T-cell (primary cell): ENCODE results near the gene FLT1. TPM values are rescaled to one million over a fixed set of nuclear protein-coding genes. Genes with fewer than 3 reads are reported as not detected.
A peak's percentile ranks its signal among the peaks of the same experiment; 100 is the strongest.

Source experiments
- ATAC-seq, 4 experiments: fragments of 200-7000 bp in 3 of 4; fragments of 150-1000 bp in 1 of 4; cut with Tn5 transposase; replicated peaks in 1 of 4; 1 replicate in 3 of 4; 2 replicates in 1 of 4; pipeline ENCODE4 v1.10.0; 2021; ENCODE audit warnings: moderate library complexity in 3 of 4, mild to moderate bottlenecking in 2 of 4, moderate number of reproducible peaks in 1 of 4
- CTCF ChIA-PET, 2 donors: fragments of 300-600 bp; sonication (Branson Sonifier 250); formaldehyde crosslinking; loops; one replicate each; lab custom pipeline; 2022; ENCODE audit warnings: antibody characterized with exemption in 2 of 2; lab: Charles Lee
- POLR2A ChIA-PET, 2 donors: fragments of 300-600 bp; sonication (Branson Sonifier 250); formaldehyde crosslinking; loops; one replicate each; lab custom pipeline; 2022; ENCODE audit warnings: antibody characterized with exemption in 2 of 2; lab: Charles Lee
- DNase-seq, 35 experiments: peaks; one replicate each; pipeline versions ENCODE4 v3.0.0 to v3.0.0-alpha.2; 2013 to 2023
- H3K27ac ChIP-seq: one replicate; pipeline ENCODE4 v1.5.1; 2013; ENCODE audit warnings: low read length
- H3K27me3 ChIP-seq, 2 experiments: replicated peaks in 1 of 2; 1 replicate in 1 of 2; 2 replicates in 1 of 2; pipeline versions ENCODE4 v1.6.1 to v1.7.0; 2013; ENCODE audit warnings: low read length in 1 of 2, mixed read lengths in 1 of 2; ENCODE audit not compliant: control insufficient read depth in 2 of 2, insufficient read depth in 2 of 2; ENCODE audit errors: extremely low read depth in 1 of 2
- H3K36me3 ChIP-seq, 2 donors: 1 replicate in 1 of 2; 2 replicates in 1 of 2; pipeline versions ENCODE4 v1.6.1 to v1.7.0; 2013; ENCODE audit warnings: low read length in 1 of 2; ENCODE audit not compliant: control insufficient read depth in 2 of 2, insufficient read depth in 1 of 2; ENCODE audit errors: extremely low read depth in 1 of 2
- H3K4me1 ChIP-seq, 2 experiments: 1 replicate in 1 of 2; 2 replicates in 1 of 2; pipeline versions ENCODE4 v1.6.1 to v1.7.0; 2013; ENCODE audit warnings: low read length in 2 of 2, mixed read lengths in 1 of 2; ENCODE audit not compliant: insufficient read depth in 2 of 2, control insufficient read depth in 1 of 2; ENCODE audit errors: extremely low read depth in 1 of 2
- H3K4me3 ChIP-seq, 2 donors: 1 replicate in 1 of 2; 2 replicates in 1 of 2; pipeline versions ENCODE4 v1.5.1 to v1.7.0; 2013; ENCODE audit warnings: mild to moderate bottlenecking in 2 of 2, low read length in 1 of 2, moderate library complexity in 1 of 2; ENCODE audit not compliant: control insufficient read depth in 1 of 2; ENCODE audit errors: extremely low read depth in 1 of 2
- H3K9me3 ChIP-seq: 2 replicates; pipeline ENCODE4 v1.7.0; 2013
- H3K27ac Mint-ChIP-seq, 2 donors: one replicate each; pipeline ENCODE4 v1.8.0; 2020 to 2021; ENCODE audit warnings: mild to moderate bottlenecking in 2 of 2, mixed read lengths in 2 of 2
- H3K27me3 Mint-ChIP-seq, 2 donors: one replicate each; pipeline ENCODE4 v1.8.0; 2021 to 2022; ENCODE audit warnings: mixed read lengths in 2 of 2
- H3K36me3 Mint-ChIP-seq: one replicate; pipeline ENCODE4 v1.8.0; 2021; ENCODE audit warnings: mixed read lengths
- H3K4me1 Mint-ChIP-seq, 3 donors: one replicate each; pipeline ENCODE4 v1.8.0; 2020 to 2022; ENCODE audit warnings: mixed read lengths in 3 of 3, mild to moderate bottlenecking in 1 of 3
- H3K4me3 Mint-ChIP-seq, 3 donors: one replicate each; pipeline ENCODE4 v1.8.0; 2020 to 2022; ENCODE audit warnings: mild to moderate bottlenecking in 3 of 3, mixed read lengths in 3 of 3, moderate library complexity in 3 of 3
- H3K9me3 Mint-ChIP-seq, 3 donors: one replicate each; pipeline ENCODE4 v1.8.0; 2020 to 2022; ENCODE audit warnings: mixed read lengths in 3 of 3
- WGBS: methylation state at CpG from one replicate; pipeline ENCODE4 v1.1.5; 2013; ENCODE audit warnings: missing lambda C conversion rate; ENCODE audit not compliant: insufficient coverage; 5-methylcytosine and 5-hydroxymethylcytosine counted together
- total RNA-seq, 35 experiments: library from RNA in 6 of 35; stranded (reverse) in 6 of 35; fragments of 120-200 nt in 1 of 35; gene quantifications; one replicate each; pipeline versions ENCODE4 v1.2.1 to v1.2.4 and lab custom pipeline; 2013 to 2026

Gene FLT1
- total RNA-seq, 5 donors from 2014 or later (not counting 1 experiment from before 2014, with no cell fraction given): 0.56 to 2.9 (median 1.6) TPM

GRCh38 chr13:28533441-28534166 is 38.7 kb upstream of the FLT1 start:
- H3K4me1 ChIP-seq: peaks cover 0 to 17% of the 10 kb centered on the region in 2 experiments
- POLR2A ChIA-PET: no interaction called here
- H3K9me3 Mint-ChIP-seq: no peaks in the 10 kb centered on the region
- no peaks in the 10 kb centered on the region for H3K9me3 ChIP-seq
- no peak for ATAC-seq
- DNase-seq: no peak
- H3K4me3 Mint-ChIP-seq: peak overlapping the region in 2 of 3 donors; percentile 39 to 57
- H3K27ac Mint-ChIP-seq: no peak overlapping the region
- no peak overlapping the region for H3K27ac ChIP-seq
- CTCF ChIA-PET: no interaction called here
- H3K4me3 ChIP-seq: peak overlapping the region in 1 of 2 donors; percentile 70
- H3K27me3 ChIP-seq: peaks cover 3 to 48% of the 10 kb centered on the region in 2 experiments
- H3K36me3 Mint-ChIP-seq: no peaks in the 10 kb centered on the region
- 93% methylated on average over 3 of the region's 7 CpGs for WGBS
- peaks cover 0 to 4% (median 2%) of the 10 kb centered on the region in 3 donors for H3K4me1 Mint-ChIP-seq
- H3K27me3 Mint-ChIP-seq: peaks cover 37 to 43% of the 10 kb centered on the region in 2 donors
- no peaks in the 10 kb centered on the region for H3K36me3 ChIP-seq

GRCh38 chr13:28533125-28533436 is 38.2 kb upstream of the FLT1 start:
- H3K27ac Mint-ChIP-seq: no peak overlapping the region
- Histone ChIP-seq H3K4me3 (peak overlapping the region in 1 of 2 donors; percentile 70), H3K4me1 (peaks cover 0 to 17% of the 10 kb centered on the region in 2 experiments), H3K27ac (no peak overlapping the region), H3K9me3 (no peaks in the 10 kb centered on the region), H3K27me3 (peaks cover 3 to 48% of the 10 kb centered on the region in 2 experiments), H3K36me3 (no peaks in the 10 kb centered on the region)
- ChIA-PET CTCF (no interaction called here), POLR2A (no interaction called here)
- H3K4me3 Mint-ChIP-seq: peak overlapping the region in 2 of 3 donors; percentile 39 to 57
- no peaks in the 10 kb centered on the region for H3K9me3 Mint-ChIP-seq
- no peak for DNase-seq
- H3K36me3 Mint-ChIP-seq: no peaks in the 10 kb centered on the region
- 15% methylated on average over 4 of the region's 10 CpGs for WGBS
- H3K4me1 Mint-ChIP-seq: peaks cover under 1 to 4% (median 2%) of the 10 kb centered on the region in 3 donors
- H3K27me3 Mint-ChIP-seq: peaks cover 37 to 41% of the 10 kb centered on the region in 2 donors
- no peak for ATAC-seq

- no peaks in the 10 kb centered on the region for H3K9me3 ChIP-seq
- Mint-ChIP-seq H3K27ac (no peak overlapping the region), H3K4me1 (peaks cover 4 to 5% (median 5%) of the 10 kb centered on the region in 3 donors), H3K36me3 (no peaks in the 10 kb centered on the region), H3K9me3 (no peaks in the 10 kb centered on the region), H3K4me3 (peak overlapping the region in 2 of 3 donors; percentile 39 to 57), H3K27me3 (peaks cover 43 to 45% of the 10 kb centered on the region in 2 donors)
- H3K4me1 ChIP-seq: peaks cover 0 to 17% of the 10 kb centered on the region in 2 experiments
- DNase-seq: peak in 1 of 35 experiments; percentile 1
- 2% methylated on average over 84 of the region's 96 CpGs for WGBS
- no peaks in the 10 kb centered on the region for H3K36me3 ChIP-seq
- peaks cover 3 to 53% of the 10 kb centered on the region in 2 experiments for H3K27me3 ChIP-seq
- ChIA-PET CTCF (no interaction called here), POLR2A (no interaction called here)
- ATAC-seq: peak in 3 of 4 experiments; percentile 12 to 47 (median 23)
- H3K4me3 ChIP-seq: peak overlapping the region in 1 of 2 donors; percentile 70
- no peak overlapping the region for H3K27ac ChIP-seq
Observed at GRCh38 chr13:28532388-28533124, 37.6 kb upstream of the FLT1 start.

DNA sequence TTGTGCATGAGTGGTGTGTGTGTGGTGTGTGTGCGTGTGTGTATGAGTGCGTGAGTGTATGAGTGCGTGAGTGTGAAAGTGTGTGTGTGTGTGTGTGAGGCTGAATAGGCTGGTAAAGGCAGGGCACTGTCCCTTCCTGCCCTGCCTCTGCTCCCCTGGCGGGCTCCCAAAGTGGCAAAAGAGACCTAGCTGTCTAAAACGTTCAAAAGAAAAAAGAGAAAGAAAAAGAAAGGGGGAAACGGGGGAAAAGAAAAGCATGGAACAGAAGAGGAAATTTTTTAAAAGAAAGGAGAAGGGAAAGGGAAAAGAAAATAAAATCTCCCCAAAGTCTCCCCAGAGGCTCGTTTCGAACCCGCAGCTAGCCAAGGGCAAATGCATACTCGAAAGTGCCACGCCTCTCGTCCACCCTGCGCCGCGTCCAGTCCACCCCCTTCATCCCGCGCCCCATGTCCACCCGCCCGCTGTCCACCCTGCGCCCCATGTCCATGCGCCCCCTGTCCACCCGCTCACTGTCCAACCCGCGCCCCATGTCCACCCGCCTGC is 37.0 kb upstream of the FLT1 start:
- no peaks in the 10 kb centered on the region for H3K36me3 Mint-ChIP-seq
- Histone ChIP-seq H3K4me3 (peak overlapping the region in 1 of 2 donors; percentile 54), H3K27ac (no peak overlapping the region)

GRCh38 chr13:28531077-28531844 is 36.3 kb upstream of the FLT1 start:
- no peaks in the 10 kb centered on the region for H3K9me3 ChIP-seq
- H3K4me1 ChIP-seq: peaks cover 0 to 17% of the 10 kb centered on the region in 2 experiments
- ChIA-PET CTCF (no interaction called here), POLR2A (no interaction called here)
- H3K4me3 Mint-ChIP-seq: no peak overlapping the region
- no peak overlapping the region for H3K27ac ChIP-seq
- no peaks in the 10 kb centered on the region for H3K9me3 Mint-ChIP-seq
- WGBS: 5% methylated on average over 37 of the region's 39 CpGs
- peaks cover 4 to 6% (median 5%) of the 10 kb centered on the region in 3 donors for H3K4me1 Mint-ChIP-seq
- H3K27me3 ChIP-seq: peaks cover 3 to 62% of the 10 kb centered on the region in 2 experiments
- H3K36me3 ChIP-seq: no peaks in the 10 kb centered on the region
- DNase-seq (no peak), ATAC-seq (peak in 1 of 4 experiments; percentile 19)
- H3K27ac Mint-ChIP-seq: no peak overlapping the region
- H3K36me3 Mint-ChIP-seq: no peaks in the 10 kb centered on the region
- peak overlapping the region in 1 of 2 donors; percentile 52 for H3K4me3 ChIP-seq
- peaks cover 38 to 41% of the 10 kb centered on the region in 2 donors for H3K27me3 Mint-ChIP-seq

More for the DNA sequence above, 37.0 kb upstream of the FLT1 start:
- no peaks in the 10 kb centered on the region for H3K9me3 ChIP-seq
- ChIA-PET POLR2A (no interaction called here), CTCF (no interaction called here)
- Mint-ChIP-seq H3K4me3 (no peak overlapping the region), H3K4me1 (peaks cover 4 to 6% (median 5%) of the 10 kb centered on the region in 3 donors), H3K27ac (no peak overlapping the region), H3K9me3 (no peaks in the 10 kb centered on the region), H3K27me3 (peaks cover 44 to 45% of the 10 kb centered on the region in 2 donors)
- DNase-seq (no peak), ATAC-seq (peak in 1 of 4 experiments; percentile 12)
- H3K27me3 ChIP-seq: peaks cover 3 to 58% of the 10 kb centered on the region in 2 experiments
- no peaks in the 10 kb centered on the region for H3K36me3 ChIP-seq
- peaks cover 0 to 17% of the 10 kb centered on the region in 2 experiments for H3K4me1 ChIP-seq
- WGBS: 6% methylated on average over 21 of the region's 25 CpGs

- DNase-seq: no peak
- WGBS: 25% methylated on average over 1 of the region's 3 CpGs
Observed at GRCh38 chr13:28530729-28531076, 35.8 kb upstream of the FLT1 start.

More at GRCh38 chr13:28530729-28531076, 35.8 kb upstream of the FLT1 start:
- Mint-ChIP-seq H3K36me3 (no peaks in the 10 kb centered on the region), H3K27me3 (peaks cover 37 to 42% of the 10 kb centered on the region in 2 donors), H3K4me1 (peaks cover 4 to 6% (median 5%) of the 10 kb centered on the region in 3 donors), H3K9me3 (no peaks in the 10 kb centered on the region), H3K4me3 (no peak overlapping the region), H3K27ac (no peak overlapping the region)
- peaks cover 3 to 62% of the 10 kb centered on the region in 2 experiments for H3K27me3 ChIP-seq
- POLR2A ChIA-PET: no interaction called here
- no peak overlapping the region for H3K27ac ChIP-seq
- H3K4me1 ChIP-seq: peaks cover 0 to 17% of the 10 kb centered on the region in 2 experiments
- no peaks in the 10 kb centered on the region for H3K9me3 ChIP-seq
- no peak for ATAC-seq
- peak overlapping the region in 1 of 2 donors; percentile 52 for H3K4me3 ChIP-seq
- CTCF ChIA-PET: no interaction called here
- H3K36me3 ChIP-seq: no peaks in the 10 kb centered on the region
